IPS-NIHi7 (cell line): ENCODE measurements around the gene FGD2.
"Not testable (repeated sequence)": the region's sequence is repeated elsewhere in the genome, so short reads cannot be mapped to it uniquely, and the experiment has no call there.

ENCODE experiments used
- DNase-seq: peaks from one replicate; pipeline ENCODE4 v3.0.0; 2012; ENCODE audit warnings: mixed read lengths; ENCODE audit errors: extremely low spot score

Gene FGD2

DNA sequence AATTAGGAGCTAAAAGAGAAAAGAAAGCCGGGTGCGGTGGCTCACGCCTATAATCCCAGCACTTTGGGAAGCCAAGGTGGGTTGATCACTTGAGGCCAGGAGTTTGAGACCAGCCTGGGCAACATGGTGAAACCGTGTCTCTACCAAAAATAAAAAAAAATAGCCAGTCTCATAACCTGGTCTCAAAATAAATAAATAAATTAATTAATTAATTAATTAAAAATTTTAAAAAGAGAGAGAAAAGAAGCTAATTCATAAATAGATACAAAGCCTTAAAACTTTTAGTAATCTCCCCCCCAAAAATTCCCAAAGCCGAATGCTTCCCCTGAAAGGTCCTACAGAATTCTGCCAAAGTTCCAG is 53.5 kb downstream of the FGD2 start:
- DNase-seq = not testable (repeated sequence)

DNA sequence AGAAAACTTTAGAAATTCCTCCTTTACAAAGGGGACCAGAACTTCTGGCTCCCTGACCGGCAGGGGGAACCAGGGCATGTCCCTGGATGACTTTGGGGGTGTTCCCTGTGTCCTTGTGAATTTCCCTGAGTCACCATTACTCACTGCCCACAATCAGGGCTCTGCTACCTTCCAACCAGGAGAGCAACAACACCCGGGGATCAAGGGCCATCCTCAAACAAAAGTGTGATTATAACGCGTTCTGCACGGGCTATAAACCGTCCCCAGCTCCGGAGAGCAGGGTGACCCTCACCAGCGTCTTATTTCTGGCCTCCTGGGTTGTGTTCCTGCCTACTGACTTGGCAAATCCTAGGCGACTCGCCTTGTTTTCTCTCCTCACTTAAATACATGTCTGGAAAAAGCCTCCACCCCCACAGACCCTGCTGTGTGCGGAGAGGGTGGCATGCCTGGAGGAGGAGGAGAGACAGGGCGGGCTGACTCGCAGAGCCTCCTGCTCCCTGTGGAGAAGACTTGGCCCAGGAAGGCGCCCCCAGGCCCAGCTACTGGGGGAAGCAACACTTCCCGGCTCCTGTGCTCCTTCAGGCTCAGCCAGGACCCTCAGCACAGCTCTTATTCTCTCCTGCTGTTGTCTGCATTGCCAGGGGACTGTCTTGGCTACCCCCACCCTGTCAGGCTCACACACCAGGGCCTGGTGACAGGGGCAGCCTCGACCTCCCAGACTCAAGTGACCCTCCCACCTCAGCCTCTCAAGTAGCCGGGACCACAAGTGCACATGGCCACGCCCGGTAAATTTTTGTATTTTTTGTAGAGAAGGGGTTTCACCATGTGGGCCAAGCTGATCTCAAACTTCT is 54.1 kb downstream of the FGD2 start:
- peak; percentile 87 for DNase-seq

DNA sequence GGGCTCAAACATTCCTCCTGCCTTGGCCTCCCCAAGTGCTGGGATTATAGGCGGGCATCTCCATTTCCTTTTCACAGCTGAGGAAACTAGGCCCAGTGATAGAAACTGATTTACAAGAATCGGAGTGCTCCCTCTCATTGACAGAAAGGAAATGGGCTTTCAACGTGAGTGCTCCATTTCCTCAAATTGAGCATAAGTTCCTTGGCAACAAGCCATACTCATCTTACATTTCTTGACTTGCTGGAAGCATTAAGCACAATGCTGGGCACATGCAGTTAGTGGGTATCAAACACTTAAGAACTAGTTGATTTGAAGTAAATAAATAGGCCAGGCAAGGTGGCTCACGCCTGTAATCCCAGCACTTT is 54.7 kb downstream of the FGD2 start:
- no peak for DNase-seq

DNA sequence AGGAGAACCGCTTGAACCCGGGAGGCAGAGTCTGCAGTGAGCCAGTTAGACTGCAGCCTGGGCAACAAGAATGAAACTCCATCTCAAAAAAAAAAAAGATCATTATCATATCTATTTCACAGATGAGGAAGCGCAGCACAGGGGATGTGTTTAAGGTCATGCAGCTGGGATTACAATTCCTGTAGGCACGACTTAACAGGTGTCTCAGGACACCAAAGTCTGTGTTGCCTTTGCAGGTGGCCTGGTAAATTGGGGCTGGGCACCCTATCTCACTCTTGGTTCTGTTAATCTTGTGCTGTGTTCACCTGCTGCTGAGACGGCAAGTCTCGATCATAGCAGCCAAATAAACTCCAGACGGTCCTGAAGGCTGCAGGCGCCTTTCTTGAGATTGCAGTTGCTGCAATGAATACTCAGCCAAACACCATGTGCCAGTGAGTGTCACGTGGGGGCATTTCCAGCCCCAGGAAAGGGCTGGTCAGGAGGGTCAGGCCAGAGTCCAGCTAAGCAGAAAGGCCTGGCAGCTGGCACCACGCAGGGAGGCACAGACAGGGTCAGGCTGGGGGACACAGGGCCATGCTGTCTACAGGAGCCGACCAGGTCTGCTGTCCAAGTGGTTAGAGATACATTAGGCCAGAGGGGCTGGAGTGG is 55.8 kb downstream of the FGD2 start:
- no peak for DNase-seq

DNA sequence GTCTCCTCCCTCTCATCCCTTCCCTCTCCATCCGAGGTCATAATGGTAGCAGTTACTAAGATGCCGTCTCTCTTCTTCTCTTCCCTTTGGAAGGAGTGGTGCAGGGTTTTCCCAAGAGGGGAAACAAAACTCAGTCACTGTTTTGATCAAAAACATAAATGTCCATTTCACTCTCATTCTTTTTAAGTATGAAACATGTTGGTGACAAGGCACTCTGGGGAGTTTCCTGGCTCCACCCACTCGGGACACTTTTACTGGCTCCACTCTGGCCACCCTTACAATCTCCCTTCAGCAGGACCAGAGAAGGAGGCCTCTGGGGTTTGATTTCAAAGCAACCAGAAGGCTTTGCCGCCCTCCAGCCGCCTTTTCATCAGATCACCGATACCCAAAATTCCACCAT is 57.0 kb downstream of the FGD2 start:
- no peak for DNase-seq

DNA sequence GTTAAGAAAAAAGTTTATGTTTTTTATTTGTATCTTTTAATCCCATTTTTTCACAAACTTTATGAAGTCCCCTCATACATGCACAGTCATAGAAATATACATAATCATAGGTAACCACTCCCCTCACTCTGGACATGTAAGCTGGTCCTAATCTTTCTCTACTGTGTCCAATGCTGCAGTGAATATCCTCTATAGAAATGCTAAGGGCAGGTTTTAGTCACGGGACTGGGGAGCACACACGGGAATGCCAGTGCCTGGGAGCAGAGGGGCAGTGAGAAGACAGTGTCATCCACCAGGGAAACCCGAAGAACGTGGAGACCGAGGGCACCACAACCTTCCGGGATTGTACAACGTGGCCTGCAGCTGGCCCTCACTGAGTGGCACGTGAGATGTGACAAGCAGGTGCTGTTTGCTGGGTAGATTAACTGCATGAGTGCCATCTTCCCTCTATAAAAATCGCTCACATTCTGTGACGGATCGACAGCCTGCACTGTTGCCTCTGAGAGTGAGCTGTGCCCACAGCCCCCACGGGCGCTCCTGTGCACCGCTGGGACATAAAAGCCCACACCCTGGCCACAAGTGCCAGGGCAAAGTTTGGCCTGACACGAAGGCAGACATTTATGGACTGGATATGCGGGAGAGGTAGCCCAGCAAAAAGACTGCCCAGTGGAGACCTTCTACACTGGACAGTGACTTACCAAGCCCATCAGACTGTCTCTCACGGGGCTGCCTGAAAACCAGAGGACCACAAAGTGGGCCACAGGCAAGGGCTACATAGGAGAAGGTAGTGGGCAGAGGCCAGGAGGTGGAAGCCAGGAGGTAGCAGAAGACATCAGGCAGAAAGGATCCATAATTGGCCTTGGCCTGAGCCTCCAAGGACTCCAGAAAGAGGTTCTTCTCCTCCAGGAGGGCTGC is 63.2 kb downstream of the FGD2 start:
- DNase-seq = no peak

DNA sequence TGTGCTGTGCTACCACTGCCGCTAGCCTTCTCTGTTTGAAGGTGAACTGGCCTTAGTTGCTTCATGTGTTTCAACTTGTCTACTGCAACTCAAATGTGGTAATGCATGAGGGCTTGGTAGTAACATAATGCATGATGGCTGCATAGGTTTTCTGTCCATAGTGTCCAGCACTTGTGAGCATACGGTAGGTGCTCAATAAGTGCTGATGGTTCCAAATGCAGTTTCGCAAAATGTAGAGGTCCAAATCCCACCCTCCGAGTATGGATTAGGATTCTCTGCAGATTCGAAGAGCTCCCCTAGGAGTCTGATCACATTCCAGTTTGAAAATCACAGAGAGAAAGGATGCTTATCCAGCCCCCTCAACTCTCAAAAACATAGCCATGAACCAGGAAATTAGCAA is 64.2 kb downstream of the FGD2 start:
- DNase-seq = no peak

DNA sequence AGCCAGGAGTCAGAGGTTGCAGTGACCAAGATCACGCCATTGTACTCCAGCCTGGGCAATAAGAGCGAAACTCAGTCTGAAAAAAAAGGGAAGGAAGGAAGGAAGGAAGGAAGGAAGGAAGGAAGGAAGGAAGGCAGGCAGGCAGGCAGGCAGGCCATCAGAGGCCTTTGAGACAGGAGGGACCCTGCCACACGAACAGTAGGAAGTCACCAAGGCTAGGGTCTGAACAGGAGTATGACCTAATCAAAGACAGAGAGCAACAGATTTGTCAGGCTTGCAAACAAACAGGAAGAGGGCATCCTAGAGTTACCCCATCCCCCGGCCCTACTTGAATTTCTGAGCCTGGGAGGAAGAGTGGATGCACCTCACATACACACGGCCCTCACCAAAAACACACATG is 67.1 kb downstream of the FGD2 start:
- DNase-seq = no peak

DNA sequence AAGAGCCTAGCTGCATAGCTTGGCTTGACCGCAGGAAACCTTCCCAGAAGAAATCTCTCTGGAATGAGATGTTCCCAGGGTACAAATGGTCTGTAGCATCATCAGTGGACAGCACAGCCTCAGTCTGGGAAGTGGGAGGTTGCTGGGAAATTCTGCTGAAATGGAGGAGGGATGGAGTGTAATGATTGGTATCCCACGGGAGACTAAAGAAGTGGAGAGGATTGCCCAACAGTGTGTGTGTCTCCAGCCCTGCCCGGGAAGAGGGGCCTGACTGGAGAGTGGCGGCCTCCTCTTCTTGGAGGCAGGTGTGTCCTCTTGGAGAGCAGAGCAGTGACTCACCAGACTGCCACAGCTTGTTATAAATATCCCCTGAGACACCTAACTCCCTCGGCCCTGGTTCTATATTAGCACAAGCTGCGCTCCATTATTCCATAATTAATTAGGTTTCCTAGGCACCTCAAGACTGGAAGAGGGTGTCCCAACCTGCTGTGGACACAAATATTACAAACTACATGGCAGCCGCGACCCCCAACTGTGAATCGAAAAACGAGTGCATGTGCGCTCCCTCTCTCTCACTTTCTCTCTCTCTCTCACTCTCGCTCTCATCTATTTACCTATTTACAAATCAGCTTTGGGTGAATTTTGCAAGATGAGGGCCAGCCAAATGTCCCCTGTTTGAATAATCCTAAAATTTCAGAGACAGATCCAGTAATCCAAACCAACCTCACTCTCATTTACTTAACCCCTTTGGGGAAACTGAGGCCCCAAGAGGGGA is 68.8 kb downstream of the FGD2 start:
- DNase-seq = no peak

DNA sequence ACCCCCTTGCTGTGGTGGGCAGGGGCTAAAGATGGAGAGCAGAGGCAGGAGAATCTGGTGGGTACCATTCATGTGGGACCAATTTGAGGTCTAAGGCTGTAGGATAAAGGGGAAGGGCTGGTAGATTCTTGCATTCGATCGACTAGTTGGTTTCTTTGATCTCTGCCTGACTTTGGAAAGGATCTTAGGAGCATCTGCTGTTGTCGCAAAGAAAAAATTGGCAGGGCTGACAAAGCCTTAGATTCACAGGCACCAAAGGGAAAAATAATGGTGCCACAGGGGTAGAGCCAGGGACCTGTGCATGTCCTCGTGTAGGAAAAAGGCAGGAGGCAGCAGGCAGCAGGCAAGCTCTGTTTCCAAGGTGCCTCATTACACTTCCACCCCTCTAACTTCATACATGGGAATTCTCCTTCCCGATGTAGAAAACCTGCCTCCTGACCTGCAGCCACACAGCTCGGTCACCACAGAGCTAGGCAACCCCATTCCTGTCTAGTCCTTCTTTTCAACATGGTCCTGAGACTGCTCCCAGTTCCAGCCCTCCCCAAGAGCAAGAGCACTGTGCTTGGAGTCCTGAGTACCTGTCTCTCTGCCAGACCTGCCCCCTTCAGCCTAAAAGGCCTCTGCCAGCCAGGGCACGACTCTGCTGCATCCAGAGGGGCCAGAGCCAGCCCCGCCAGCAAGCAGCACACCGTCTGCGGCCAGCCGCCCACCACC is 71.9 kb downstream of the FGD2 start:
- DNase-seq = no peak

DNA sequence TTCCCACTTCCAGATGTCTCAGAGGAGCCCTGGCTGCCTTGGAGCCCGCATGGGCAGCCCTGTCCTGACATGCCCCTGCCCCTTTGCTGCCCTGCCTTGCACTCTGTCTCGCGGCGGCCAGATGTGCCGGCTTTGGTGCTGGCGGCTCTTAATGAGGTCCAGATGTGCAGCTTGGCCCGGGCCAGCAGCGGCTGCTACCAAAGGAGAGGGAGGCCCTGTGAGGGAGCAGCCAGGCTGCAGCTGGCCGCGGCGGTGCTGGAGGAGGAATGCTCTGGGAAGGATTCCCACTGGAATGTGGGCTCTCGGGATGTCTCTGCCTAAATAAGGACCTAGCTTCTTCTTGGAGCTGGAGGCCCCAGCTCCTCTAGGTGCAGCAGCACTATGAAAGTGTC is 72.4 kb downstream of the FGD2 start:
- DNase-seq = peak; percentile 66
